Hypothalamus (tissue), 51 donors: ENCODE results near the gene TTC7B.

ENCODE experiments used
- DNase-seq, 51 donors: peaks; one replicate each; lab custom pipeline; 2025; lab: John Stamatoyannopoulos, UW

The TTC7B gene

DNA sequence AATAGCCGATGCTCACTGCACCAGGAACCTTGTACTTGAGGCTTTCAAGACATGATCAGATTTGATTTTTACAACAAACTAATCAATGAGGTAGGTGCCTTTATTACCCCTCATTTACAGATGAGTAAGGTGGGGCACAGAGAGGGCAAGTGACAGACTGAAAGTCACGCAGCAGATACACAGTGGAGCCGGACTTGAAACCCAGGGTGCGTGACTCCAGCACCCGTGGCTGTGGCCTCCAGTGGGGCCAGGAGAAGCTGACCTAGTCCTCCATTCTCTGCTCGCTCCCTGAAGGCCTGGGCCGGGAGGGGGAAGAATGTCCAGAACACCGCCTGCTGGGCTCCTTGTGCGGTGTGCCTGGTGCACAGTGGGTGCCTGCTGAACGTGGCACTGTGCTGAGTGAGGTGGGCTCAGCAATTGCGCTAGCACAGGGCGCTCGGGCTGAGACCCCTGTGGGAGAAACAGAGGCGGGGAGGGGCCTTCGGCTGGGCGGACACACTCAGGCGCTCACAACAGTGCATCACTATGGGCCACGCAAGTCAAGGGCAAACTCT lies 294.2 kb downstream of the TTC7B start:
- no peak for DNase-seq

DNA sequence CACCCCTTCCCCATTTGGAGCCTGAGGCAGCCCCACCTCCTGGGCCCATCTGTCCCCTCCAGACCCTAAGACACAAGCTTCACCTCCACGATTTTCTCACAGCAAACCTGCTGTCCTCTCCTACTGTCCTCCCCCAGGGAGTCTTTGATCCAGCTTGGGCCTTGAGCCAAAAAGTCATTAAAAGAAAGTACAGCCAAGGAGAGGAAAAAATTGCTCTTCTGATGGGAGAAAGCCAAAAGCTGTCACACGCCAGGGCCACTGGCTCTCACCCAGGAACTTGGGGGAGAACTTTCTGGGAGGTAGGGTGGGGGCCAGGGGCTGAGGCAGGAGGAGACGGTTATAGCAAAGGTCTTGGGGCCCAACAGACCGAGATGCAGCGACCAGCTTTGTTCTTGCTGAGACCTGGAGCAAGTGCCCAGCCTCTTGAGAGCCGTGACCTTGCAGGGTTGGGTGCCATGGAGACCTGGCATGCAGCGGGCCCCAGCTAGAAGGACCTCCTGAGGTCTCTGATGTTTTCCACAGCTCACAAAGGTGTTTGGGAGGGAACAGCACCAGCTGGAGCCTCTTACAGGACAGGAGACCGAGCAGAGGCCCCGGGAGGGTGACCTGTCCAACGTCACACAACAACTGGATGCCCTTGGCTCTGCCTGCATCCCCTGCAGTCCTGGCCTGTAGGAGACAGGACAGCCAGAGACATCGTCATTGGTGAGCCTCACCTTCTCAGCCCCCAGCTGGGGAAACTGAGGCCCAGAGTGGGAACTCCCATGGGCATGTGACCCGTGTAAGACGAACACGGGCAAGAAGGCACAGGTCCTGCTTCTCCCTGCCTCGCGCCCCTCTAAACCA lies 294.9 kb downstream of the TTC7B start:
- peak in 18 of 51 donors; percentile 17 to 55 (median 40) for DNase-seq

DNA sequence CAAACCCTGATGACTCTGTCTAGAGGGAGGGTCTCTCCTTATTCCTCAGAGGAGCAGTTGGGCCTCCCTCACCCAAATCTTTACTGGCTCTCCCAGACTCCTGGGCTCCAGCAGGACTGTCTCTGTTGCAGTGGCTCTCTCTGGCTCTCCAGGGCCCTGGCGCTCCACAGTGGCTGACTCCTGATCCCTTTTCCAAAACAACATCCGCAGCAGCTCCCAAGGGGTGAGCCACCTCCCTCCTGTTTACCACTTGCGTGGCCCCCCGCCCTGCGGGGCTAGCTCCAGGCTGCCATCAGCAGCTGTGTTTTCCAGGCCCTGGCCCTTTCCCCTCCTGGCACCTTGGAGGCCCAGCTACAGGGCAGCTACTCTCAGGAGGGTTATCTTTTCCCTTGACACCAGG lies 295.9 kb downstream of the TTC7B start:
- DNase-seq, result no peak

DNA sequence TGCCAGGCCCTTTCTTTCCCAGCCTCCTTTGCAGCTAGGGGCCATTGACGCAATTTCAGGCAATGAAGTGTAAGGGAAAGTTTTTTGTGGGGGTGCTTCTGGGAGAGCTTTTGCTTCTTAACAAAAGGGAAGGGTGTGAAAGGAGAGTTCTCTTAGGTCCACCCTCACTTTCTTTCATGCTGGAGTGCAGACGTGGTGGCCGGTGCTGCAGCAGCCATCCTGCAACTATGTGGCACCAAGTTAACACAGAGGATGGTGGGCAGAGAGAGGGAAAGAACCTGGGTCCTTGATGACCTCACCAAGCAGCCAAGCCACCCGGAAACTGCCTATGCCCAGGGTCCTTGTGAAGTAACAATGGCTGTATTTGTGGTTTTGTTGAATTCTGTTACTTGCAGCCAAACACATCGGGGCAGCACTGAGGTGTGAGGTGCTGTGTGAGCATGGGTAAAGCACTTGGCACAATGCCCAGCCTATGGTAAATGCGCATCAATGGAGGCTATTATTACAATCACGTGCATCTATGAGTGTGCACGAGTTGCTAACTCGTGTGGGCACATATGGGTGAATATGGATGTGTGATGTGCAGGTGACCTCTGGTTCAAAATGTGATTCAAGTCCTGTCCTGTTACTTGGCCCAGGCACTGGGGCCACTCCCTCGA lies 296.8 kb downstream of the TTC7B start:
- DNase-seq, result no peak

DNA sequence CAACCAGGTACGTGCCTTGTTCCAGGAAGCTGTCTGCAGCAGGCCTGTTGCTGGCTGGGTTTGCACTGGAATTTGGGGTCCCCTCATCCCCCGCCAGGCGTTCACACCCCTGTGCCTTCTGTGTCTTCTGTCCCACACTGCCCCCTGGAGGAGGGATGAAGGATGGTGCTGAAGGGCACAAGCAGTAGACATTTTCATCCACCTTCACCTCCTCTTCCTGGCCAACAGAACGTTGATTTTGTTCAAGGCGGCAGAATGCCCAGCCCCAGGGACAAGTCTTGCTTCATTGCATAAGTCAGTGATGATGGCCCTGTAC lies 297.3 kb downstream of the TTC7B start:
- peak in 4 of 51 donors; percentile 11 to 15 (median 14) for DNase-seq

DNA sequence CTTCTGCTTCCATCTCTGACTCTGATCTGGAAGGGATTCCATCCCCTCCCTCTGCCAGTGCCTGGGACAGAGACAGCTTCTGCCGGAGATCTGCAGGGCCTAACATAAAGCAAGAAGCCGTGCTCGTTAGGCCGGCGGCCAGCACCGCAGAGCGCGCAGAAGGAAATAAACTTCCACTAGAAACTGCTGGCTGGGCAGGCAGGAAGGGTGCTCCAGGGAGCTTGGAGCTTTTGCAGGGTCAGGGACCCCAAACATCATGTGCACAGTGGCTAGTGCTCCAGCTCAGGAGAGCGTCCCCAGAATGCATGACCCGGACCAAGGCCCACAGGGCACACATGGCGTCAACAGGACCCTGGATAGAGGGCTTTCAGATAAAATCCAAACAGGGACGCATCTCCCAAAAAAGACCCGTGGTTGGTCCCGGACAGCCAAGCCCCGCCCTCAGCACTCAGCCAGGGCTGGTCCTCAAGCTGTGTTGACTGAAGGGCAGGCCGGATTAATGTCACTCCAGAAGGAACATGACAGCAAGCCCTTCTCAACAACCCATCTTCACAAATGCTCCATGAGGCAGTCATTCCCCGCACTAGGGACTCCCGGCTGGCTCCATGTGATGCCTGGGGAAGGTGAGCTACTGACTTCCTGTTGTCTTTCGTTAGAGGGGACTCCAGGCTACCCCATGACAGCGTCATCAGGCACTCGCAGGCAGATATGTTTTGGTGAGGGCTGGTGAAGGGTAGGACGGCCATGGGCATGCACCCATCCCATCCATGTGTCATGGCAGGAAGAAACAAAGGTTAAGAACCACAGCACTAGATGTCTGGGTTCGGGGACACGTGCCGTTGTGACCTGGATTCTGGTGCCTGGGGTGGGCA lies 297.9 kb downstream of the TTC7B start:
- DNase-seq, result peak in 1 of 51 donors; percentile 13

DNA sequence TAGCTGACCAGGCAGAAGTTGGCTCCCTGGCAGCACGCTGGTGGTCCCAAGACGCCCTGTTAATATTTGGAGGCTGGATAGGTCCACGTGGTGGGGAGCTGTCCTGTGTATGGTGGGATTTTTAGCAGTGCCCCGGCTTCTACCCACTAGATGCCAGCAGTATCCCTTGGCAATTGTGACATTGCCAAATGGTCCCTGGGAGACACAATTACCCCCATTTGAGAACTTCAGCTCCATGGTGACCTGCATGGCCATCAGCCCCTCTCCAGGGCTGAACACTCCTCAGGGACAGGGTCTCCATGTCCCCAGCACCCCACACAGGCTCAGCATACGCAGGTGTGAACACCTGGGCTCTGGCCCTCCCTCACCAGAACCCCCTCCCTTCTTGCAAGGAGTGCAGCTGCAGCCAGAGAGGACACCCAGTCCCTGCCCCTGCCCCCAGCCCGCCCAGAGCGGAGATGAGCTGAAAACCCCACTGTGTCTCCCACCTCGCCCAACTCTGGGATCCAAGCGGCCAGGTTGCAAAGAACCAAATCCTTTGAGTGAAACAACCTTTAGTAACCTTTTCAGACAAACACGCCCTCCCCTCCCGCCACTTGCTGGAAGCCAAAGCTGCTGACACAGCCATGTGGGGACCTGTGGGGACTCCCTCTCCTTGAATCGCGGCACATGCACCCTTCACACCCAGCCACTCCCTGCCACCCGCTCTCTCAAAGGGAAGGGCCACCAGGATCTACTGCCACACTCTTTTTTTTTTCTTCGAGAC lies 299.0 kb downstream of the TTC7B start:
- peak in 4 of 51 donors; percentile 18 to 33 (median 28) for DNase-seq

DNA sequence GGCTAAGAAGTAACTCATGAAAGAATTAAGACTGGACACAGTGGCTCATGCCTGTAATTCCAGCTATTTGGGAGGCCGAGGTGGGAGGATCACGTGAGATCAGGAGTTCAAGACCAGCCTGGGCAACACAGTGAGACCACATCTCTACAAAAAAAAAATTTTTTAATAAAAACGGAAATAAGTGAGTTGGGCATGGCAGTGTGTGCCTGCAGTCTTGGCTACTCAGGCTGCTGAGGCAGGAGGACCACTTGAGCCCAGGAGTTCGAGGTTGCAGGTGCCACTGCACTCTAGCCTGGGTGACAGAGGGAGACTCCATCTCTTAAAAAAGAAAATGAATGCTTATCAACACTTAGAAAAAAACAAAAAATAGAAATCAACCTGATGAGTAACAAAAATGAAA lies 301.7 kb downstream of the TTC7B start:
- no peak for DNase-seq

DNA sequence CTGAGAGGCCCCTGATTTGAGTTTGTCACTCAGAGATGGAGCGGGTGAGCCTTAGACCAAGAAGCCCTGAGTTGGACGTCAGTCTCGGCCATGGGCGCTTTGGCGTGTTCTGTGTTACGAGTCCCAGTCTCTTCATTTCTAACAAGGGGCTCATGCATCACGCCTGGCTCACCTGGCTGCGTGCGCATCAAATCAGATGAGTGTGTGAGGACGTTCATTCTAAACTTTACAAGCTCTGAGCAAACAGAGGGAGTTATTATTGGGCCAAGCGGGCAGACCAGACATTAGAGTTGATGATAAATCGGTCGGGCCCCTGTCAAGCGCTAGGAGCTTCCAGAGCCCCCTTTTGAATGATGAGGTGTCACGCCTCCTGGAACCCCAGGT lies 302.2 kb downstream of the TTC7B start:
- peak in 1 of 51 donors; percentile 45 for DNase-seq

DNA sequence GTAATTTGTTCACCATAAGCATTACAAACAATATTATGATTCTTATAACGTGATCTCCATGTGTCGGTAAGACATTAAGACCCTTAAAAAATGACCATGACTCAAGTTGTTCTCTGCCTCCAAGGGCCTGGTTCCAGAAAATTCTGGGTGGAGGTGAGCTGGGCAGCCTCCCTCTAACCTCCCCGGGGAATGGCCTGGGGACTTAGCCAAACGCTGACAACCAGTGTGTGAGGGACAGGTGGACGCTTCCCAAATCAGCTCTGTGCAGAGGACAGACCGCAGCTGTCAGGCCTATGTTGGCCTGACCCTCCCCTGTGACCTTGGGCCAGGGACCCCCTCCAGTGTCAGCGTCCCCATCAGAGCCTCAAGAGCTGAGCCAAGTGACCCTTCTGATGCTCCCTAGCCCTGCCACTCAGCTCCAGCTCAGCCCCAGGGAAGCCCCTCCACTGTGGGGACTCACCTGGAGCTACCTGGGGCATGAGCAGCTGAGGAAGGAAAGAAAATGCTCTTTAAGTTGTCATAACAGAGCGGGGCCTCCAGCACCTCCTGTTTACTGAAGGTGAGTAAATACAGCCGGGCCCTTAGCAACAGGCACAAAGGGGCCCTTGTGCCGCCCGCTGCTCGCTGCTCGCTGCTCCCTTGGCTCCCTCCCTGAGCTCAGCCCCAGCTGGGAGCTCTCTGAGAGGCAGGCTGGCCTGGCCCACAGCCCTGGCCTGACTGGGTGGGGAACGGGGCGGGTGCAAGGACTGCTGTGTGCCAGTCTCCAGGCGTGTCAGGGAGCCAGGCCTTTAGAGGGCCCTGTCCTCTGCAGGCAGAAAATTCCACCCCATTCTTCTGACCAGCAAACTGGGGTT lies 302.8 kb downstream of the TTC7B start:
- peak in 50 of 51 donors; percentile 42 to 99 (median 93) for DNase-seq

DNA sequence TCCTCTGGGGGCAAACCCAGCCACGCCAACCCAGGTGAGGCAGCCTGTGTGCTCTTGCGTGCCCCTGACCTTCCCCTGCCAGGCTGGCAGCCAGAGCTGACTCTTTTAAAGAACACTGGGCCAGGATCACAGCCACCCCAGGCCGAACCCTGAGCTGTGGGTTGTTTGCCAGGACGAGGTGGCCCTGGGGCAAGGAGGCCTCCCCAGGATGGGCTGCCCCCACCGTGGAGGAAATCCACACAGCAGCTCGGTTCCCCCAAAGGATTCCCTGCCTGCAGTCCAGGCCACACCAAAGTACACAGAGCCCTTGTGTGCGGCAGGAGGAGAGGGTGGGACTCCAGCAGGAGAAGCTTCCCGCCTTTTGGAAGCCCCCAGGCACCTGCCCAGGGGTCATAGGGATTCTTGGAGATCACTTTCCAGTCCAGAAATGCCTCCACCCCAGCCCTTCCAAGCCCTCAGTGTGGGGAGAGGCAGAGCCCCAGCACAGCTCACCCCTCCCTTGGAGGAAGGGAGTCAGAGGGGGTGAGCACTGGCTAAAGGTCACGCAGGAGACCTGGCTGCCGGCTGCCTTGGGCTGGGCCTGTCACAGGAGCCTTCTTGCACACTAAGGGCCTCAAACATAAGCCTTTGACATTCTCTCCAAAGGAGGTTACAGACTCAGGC lies 303.8 kb downstream of the TTC7B start:
- peak in 5 of 51 donors; percentile 32 to 73 (median 50) for DNase-seq

DNA sequence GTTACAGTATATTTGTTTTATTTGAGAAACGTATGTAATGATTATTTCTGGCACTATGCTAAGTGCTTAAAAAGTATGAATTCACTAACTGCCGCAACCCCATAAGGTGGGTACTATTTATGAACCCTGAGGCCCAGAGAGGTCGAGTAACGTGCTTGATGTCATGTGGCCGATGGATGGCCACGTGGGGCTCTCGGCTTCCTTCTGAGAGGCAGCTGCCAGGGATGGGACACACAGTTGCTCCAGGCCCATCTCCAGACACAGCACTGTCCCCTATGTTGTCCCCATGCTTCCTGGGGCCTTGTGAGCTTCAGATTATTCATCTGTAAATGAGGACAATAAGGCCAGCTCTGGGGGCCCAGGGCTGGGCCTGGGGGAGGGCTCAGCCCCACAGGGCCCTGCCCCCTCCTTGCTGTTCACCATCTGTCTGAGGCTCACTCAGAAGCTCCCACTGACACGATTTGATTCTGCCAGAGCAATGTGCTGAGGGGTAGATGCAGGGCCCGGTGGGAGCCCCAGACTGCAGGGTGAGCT lies 304.4 kb downstream of the TTC7B start:
- peak in 7 of 51 donors; percentile 21 to 59 (median 27) for DNase-seq

DNA sequence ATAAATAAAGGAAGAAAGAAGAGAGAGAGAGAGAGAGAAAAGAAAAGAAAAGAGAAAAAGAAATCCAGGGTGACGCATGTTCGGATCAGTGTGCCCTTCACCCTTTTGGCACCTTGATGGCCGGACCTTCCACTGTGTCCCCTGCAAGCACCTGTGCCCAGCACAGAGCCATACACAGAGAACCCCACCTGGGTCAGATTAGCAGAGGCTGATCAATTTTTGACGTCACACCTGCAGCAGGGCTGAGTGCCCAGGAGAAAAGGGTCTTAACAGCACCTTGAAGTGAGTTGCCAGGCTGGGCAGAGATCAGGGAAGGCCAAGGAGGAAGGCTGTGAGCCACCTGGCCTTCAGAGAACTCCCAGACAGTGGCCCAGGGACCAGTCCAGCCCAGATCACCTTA lies 305.0 kb downstream of the TTC7B start:
- DNase-seq, result no peak

DNA sequence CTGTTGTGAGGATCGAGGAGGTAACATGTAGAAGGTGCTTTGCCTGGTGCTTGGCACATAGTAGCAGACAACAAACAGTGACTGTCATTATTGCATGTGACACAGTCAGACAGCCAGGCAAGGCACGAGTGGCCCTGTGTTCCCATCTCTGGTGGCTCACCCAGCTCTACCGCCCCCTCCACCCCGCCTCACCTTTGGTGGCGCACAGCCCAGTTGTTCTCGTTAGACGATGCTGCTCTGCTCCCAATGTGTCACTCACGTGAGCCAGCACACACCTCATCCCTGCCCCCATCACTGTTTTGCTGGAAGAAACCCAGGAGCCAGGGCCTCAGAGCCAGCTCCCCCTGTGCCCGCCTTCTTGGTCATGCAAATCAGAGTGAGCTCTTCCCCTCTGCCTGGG lies 306.1 kb downstream of the TTC7B start:
- peak in 3 of 51 donors; percentile 25 to 33 (median 25) for DNase-seq

DNA sequence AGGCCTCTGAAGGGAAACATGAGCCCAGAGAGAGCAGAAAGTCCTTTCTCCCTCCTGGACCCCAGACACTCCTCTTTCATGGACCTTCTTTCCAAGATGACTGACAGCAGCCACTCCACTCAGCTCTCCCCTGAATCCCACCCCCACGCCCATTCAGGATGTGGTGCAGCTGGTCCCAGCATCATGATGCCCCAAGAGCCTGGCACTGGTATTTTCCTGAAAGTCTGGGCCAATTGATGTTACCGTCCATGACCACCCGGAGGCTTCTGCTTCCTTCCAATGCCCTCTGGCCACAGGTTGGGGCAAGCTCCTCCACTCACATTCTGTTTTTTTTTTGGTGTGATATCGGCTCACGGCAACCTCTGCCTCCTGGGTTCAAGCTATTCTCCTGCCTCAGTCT lies 306.8 kb downstream of the TTC7B start:
- DNase-seq, result no peak

DNA sequence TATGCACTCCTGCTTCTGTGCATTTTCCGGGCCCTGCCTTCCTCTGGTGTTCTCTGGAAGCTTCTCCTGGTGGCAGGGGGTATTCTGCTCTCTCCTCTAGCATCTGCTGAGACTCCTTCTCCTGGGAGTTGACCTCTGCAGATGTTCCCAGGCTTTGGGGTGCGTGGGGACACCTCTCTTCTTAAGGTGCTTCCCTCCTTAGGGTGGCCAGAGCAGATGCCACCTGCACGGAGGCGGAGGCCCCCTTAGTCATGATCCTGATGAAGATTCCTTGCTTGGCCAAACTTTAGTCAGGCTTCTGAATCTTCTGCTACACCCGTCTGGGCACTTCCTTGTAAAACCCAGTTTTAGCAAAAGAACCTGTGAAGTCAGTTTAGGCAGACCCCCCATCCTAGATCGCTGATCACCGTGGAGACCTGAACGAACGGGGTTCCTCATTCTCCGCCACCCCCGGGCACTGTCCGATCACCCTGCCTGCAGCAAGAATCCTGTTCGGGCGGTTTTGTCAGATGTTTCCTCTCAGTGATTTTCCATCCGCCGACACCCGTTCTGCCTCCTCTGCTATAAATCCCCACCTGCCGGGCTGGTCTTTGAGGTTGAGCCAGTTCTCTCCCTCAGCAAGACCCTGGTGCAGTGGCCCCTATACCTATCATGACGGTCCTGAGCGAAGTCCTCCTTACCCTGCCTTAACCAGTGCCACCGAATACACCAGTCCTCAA lies 307.5 kb downstream of the TTC7B start:
- no peak for DNase-seq

DNA sequence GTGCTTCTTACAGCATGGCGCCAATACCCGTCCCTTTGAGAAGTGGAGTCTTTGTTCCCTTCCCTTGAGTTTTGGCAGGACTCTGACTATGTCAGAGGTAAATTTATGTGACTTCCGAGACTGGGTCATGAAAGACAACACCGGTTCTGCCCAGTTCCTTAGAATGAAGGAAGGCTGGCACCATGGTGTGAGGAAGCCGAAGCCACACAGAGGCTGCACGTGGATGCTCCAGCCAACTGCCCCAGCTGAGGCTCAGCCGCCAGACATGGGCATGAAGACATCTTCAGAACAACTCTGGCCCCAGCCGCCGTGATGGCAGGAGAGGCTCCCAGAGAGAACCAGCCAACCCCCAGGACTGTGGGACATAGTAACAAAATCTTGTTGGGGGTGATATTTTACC lies 308.2 kb downstream of the TTC7B start:
- no peak for DNase-seq

DNA sequence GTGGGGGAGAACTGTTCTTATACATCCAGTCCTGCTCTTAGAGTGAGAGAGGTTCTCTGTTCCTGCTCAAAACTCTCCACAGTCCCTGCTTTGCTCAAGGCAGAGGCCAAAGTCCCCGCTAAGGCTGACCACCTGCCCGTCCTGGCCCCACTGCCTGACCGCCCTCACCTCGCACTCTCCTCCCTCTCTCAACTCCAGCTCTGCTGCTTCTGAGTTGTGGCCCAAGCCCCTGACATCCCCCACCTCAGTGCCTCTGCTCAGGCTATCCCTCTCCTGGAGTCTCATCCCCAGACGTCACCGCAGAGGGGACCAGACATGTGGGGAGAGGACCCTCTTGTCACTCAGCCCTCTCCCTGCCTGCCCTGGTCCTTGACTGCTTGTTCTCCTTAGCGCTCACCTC lies 308.8 kb downstream of the TTC7B start:
- DNase-seq, result no peak
